HL-60 (cell line): ENCODE measurements around the gene TP73.

Experiments
- DNase-seq, 2 experiments: peaks; one replicate each; pipeline ENCODE4 v3.0.0-alpha.2; 2010 to 2020; ENCODE audit warnings: low read depth in 1 of 2, low spot score in 1 of 2
- H3K27ac ChIP-seq: fragments of 250-450 bp; sonication (Bioruptor Pico); replicated peaks from 2 replicates; pipeline ENCODE4 v1.5.1; 2020; ENCODE audit warnings: mild to moderate bottlenecking, moderate library complexity
- H3K27me3 ChIP-seq: fragments of 250-450 bp; sonication (Bioruptor Pico); 2 replicates; pipeline ENCODE4 v1.5.1; 2021; ENCODE audit warnings: mild to moderate bottlenecking, moderate library complexity; ENCODE audit not compliant: insufficient read depth, poor library complexity, severe bottlenecking
- H3K4me3 ChIP-seq: replicated peaks from 2 replicates; pipeline ENCODE4 v1.5.1; 2011; ENCODE audit warnings: mild to moderate bottlenecking, control low read depth, low read length; ENCODE audit not compliant: insufficient read depth
- GABPA ChIP-seq: IDR thresholded peaks from 2 replicates; pipeline ENCODE4 v1.6.1; 2012; ENCODE audit warnings: low read depth
- POLR2AphosphoS5 ChIP-seq: IDR thresholded peaks from 2 replicates; pipeline ENCODE4 v1.6.1; 2012; ENCODE audit warnings: low read depth
- SPI1 ChIP-seq: IDR thresholded peaks from 2 replicates; pipeline ENCODE4 v1.6.1; 2012; ENCODE audit warnings: low read depth, mild to moderate bottlenecking, borderline replicate concordance
- TF ChIP-seq, protein P1 (sequence below): IDR thresholded peaks from one replicate; pipeline ENCODE4 v1.5.1; 2011; ENCODE audit warnings: low read length, control low read depth, inconsistent platforms; ENCODE audit not compliant: insufficient read depth
- TF ChIP-seq, protein P2 (sequence below): IDR thresholded peaks from 2 replicates; pipeline ENCODE4 v1.6.1; 2012; ENCODE audit warnings: low read depth; ENCODE audit not compliant: insufficient replicate concordance

The TP73 gene

GRCh38 chr1:3778590-3779264, 126.4 kb downstream of the TP73 start:
- Histone ChIP-seq H3K27me3 (no peaks in the 10 kb centered on the region), H3K27ac (no peak overlapping the region), H3K4me3 (no peak overlapping the region)
- TF ChIP-seq POLR2AphosphoS5 (no peak), SPI1 (no peak), GABPA (no peak)
- TF ChIP-seq, protein P1, sequence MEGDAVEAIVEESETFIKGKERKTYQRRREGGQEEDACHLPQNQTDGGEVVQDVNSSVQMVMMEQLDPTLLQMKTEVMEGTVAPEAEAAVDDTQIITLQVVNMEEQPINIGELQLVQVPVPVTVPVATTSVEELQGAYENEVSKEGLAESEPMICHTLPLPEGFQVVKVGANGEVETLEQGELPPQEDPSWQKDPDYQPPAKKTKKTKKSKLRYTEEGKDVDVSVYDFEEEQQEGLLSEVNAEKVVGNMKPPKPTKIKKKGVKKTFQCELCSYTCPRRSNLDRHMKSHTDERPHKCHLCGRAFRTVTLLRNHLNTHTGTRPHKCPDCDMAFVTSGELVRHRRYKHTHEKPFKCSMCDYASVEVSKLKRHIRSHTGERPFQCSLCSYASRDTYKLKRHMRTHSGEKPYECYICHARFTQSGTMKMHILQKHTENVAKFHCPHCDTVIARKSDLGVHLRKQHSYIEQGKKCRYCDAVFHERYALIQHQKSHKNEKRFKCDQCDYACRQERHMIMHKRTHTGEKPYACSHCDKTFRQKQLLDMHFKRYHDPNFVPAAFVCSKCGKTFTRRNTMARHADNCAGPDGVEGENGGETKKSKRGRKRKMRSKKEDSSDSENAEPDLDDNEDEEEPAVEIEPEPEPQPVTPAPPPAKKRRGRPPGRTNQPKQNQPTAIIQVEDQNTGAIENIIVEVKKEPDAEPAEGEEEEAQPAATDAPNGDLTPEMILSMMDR: no peak
- TF ChIP-seq, protein P2, sequence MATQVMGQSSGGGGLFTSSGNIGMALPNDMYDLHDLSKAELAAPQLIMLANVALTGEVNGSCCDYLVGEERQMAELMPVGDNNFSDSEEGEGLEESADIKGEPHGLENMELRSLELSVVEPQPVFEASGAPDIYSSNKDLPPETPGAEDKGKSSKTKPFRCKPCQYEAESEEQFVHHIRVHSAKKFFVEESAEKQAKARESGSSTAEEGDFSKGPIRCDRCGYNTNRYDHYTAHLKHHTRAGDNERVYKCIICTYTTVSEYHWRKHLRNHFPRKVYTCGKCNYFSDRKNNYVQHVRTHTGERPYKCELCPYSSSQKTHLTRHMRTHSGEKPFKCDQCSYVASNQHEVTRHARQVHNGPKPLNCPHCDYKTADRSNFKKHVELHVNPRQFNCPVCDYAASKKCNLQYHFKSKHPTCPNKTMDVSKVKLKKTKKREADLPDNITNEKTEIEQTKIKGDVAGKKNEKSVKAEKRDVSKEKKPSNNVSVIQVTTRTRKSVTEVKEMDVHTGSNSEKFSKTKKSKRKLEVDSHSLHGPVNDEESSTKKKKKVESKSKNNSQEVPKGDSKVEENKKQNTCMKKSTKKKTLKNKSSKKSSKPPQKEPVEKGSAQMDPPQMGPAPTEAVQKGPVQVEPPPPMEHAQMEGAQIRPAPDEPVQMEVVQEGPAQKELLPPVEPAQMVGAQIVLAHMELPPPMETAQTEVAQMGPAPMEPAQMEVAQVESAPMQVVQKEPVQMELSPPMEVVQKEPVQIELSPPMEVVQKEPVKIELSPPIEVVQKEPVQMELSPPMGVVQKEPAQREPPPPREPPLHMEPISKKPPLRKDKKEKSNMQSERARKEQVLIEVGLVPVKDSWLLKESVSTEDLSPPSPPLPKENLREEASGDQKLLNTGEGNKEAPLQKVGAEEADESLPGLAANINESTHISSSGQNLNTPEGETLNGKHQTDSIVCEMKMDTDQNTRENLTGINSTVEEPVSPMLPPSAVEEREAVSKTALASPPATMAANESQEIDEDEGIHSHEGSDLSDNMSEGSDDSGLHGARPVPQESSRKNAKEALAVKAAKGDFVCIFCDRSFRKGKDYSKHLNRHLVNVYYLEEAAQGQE: no peak
- no peak for DNase-seq

GRCh38 chr1:3779265-3779911, 127.1 kb downstream of the TP73 start:
- no peak for TF ChIP-seq GABPA
- TF ChIP-seq SPI1: no peak
- Histone ChIP-seq H3K27me3 (no peaks in the 10 kb centered on the region), H3K27ac (no peak overlapping the region), H3K4me3 (no peak overlapping the region)
- no peak for DNase-seq

- H3K4me3 ChIP-seq: no peak overlapping the region
- TF ChIP-seq GABPA (no peak), POLR2AphosphoS5 (no peak), SPI1 (no peak)
- TF ChIP-seq, protein P2: no peak
- TF ChIP-seq, protein P1: no peak
- H3K27ac ChIP-seq: no peak overlapping the region
- H3K27me3 ChIP-seq: no peaks in the 10 kb centered on the region
- DNase-seq: no peak
Measured at GRCh38 chr1:3779912-3780416, 127.6 kb downstream of the TP73 start.

GRCh38 chr1:3780901-3781300, 128.6 kb downstream of the TP73 start:
- no peak for DNase-seq
- TF ChIP-seq SPI1 (no peak), POLR2AphosphoS5 (no peak)
- Histone ChIP-seq H3K27me3 (no peaks in the 10 kb centered on the region), H3K27ac (no peak overlapping the region), H3K4me3 (no peak overlapping the region)
